ENCODE measurements around the gene C16orf90.
A peak's percentile ranks its signal among the peaks of the same experiment; 100 is the strongest.

C16orf90 gene, protein sequence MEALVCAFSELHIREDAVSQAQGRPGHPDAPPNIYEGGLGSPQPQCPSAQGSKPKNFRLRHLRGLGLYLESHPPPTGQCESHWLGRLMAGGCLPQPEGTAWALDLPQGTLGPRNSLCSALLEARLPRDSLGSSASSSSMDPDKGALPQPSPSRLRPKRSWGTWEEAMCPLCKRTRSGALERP

DNA sequence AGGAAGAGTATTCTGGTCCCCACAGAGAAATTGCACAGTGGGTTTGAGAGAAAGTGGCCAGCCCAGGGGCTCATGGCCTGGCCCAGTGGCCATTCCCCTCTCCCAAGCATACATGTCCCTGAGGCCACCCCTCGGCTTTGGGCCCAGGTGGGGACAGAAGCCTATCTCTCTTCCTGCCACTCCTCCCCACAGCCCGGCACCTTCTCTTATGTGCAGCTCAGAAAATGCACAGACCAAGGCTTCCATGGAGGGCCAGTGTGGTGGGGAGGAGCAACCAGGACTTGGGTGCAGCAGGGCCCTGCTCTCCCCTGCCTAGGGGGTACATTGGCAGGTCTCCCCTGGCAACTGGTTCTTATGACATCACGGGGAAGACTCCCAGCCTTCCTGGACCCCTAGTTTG is at the start of gene C16orf90:
C16orf90 (minus strand) TSS at position 314 of the 400 bp plus-strand sequence; CDS start at position 246, 68 bp downstream.
- no peak for DNase-seq (ENCODE audit: extremely low read depth in 1 of 2, low read depth in 1 of 2)

DNA sequence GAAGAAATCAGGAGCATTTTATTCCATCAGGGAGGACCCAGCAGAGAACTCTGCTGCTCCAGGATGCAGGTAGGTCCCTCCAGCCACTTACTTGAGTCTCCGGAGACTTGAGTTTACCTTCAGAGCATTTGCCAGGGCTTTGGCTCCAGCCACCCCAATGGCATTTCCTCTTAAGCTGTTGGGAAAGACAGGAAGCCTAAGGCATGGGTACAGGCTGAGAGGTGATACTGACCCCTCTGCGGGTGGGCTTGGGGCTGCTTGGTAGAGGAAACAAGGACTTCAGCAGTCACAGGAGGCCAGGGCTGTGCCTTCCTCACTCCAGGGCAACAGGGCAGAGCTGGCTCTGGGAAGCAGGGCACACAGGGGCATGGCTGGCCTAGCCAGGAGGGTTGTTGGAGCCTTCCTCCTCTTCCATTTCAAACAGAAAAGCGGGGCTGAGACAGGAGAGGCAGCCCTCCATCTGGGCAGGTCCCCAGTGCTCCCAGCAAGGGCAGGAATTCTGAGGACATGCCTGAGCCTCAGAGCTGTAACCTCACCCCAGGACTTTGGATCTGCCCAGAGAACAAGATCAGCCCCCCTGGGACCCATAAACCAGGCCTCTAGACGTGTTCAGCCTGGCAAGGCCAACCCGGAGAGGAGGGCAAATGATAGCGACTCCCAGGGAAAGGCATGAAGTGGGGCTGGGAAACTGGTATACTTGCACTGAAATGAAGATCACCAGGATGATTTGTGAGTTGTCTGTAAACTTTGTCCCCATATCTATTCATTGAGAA is 47.5 kb upstream of the C16orf90 start:
- no peak for DNase-seq (ENCODE audit: extremely low read depth in 1 of 2, low read depth in 1 of 2)

DNA sequence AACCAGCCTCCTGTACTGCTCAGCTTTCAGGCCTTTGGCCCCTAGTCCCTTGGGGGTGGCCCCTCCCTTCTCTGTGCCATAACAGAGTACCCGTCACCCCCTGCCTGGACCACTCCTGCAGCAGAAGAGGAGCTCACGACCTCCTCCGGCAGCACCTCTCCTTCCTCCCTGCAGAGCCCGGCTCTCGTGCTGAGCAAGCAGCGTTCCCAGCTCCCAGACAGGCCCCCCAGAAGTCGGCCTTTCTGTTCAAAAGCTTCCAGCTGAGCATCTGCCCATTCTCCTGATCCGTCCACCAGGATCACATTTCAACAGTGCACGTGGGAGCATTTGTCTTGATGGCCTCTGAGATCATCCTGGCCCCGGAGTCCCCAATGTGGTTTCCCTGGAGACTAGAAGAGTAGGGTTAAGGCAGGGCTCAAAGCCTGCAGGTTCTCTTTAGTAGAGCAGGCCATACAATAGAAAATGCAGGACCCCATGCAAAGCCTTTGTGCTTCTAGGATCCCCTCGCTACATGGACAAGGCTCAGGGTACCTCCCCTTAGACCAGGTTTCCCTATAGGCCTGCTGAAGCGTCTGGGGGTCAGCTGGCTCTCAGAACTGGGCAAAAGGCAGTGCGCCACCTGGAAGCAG is 46.4 kb upstream of the C16orf90 start:
- DNase-seq (ENCODE audit: extremely low read depth in 1 of 2, low read depth in 1 of 2): no peak

DNA sequence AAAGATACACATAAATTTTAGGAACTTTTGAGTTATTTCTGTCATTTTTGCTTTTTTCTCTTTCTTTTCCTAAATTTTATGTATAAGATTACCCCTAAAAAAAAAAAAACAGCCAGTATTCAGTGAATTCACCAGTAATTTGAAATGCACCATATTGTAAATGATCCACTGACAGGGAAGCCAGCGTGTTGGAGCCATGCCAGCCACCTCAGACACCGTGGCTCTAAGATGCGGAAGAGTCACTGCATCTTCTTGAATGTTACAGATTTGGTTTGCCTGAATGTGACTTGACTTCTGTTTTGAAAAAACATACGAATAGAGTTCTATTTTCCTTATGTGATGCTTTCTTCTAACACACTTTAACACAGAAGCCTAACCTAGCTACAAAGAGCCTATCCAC is 42.9 kb upstream of the C16orf90 start:
- DNase-seq (ENCODE audit: extremely low read depth in 1 of 2, low read depth in 1 of 2): no peak

DNA sequence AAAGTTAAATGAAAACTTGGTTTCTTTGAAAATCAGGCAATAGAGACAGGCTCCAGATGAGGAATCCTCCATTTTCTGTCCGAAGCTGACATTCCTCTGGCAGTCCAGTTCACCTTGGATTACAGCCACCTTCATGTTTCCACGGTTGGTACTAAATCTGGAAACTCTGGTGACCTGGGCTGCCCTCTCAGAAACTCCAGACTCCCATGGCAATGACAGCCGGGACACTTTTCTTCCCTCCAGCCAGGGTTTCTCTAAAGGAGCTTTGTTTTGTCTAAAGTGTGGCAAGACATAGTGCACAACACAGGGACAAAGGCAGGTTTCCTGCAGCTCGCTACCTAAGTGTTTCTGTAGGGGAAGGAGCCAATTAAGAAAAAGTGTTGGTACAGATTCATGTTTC is 41.6 kb upstream of the C16orf90 start:
- no peak for DNase-seq (ENCODE audit: extremely low read depth in 1 of 2, low read depth in 1 of 2)

DNA sequence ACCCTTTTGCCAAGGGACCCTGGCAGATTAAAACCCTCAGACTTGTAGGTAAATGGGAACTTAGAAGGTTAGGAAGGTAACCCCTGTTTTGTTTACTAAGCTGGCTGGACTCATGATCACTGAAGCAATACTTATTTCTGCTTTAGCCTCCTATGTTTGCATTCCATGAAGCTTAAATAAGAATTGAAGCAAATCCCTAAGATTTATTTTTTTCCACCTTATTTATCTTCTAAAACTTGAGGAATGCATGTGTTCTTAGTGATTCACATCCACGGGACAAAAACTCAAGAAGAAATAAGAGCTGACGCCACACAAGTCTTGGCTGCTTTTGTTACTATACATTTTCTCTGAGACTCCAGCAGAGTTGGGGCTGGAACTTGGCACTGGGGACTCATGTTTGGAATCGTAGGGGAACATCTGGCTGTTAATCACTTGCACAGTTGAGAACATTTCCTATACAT is 41.0 kb upstream of the C16orf90 start:
- DNase-seq (ENCODE audit: extremely low read depth in 1 of 2, low read depth in 1 of 2): no peak

DNA sequence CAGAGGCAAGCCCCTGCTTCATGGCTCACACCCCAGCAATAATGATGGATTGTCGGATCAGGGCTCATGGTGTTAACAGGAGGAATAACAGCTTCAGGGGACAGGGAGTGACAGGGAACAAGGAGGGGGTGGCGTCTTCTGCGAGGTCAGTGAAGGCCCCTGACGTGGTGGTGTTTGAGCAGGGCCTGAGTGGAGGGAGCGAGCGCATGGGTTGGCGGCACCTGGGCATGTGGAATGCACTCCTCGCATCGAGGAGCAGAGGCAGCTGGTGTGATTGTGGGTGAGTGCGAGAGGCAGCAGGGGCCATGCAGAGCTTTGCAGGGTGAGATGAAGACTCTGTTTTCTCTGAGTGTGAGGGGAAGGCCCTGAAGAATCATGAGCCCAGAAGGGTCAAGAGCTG is 38.8 kb upstream of the C16orf90 start:
- no peak for DNase-seq (ENCODE audit: extremely low read depth in 1 of 2, low read depth in 1 of 2)

DNA sequence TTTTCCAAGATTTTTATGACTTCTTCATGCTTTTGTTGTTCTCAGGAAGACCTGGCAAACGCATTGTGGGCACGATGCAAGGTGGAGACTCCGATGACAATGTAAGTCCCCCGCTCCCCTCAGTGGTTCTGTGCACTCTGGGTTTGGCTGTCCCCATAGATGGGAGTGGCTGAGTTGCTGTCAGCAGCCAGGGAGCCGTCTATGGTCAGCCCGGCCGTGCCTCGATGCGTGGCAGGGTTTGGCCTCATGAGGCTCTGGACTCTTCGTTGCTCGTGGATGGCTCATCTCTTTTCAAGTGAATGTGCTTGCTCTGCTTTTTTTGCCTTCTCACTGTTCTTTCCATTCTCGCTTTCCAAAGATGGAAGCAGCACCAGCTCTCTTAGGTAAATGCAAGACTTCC is 37.5 kb upstream of the C16orf90 start:
- no peak for DNase-seq (ENCODE audit: extremely low read depth in 1 of 2, low read depth in 1 of 2)

DNA sequence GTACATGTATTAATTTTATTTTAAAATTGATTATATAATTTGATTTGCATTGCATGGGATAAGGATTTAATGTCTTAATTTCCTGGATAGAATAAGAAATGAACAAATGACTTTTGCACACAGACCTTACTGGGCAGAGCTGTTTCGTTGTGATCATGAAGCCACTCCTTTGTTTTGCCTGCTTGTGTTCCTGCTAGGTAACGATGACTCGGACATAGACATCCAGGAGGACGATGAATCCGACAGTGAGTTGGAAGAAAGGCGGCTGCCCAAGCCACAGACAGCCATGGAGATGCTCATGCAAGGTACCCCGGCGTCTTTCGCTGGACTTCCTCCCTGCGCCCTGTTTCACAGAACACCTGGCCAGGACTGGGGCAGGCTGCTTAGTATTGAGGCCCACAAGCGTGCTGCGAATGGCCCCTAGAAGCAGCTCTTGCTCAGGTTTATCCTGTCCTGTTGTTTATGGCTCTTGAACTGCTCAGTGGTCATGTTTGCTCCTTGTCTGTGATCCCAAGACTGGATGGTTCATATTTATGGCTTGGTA is 35.2 kb upstream of the C16orf90 start:
- DNase-seq (ENCODE audit: extremely low read depth in 1 of 2, low read depth in 1 of 2): no peak

DNA sequence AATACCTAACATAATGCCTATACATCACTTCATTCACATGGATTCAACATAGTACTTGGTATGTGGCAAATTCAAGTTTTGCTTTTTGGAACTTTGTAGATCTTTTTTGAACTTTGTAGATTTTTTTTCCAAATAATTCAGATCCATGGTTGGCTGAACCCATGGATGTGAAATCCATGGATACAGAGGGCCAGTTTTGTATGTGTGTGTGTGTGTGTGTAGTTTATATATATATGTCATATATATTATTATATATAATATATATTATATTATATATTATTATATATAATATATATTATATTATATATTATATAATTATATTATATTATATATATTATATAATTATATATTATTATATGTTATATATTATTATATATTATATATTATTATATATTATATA is 33.9 kb upstream of the C16orf90 start:
- DNase-seq (ENCODE audit: extremely low read depth in 1 of 2, low read depth in 1 of 2): no peak

DNA sequence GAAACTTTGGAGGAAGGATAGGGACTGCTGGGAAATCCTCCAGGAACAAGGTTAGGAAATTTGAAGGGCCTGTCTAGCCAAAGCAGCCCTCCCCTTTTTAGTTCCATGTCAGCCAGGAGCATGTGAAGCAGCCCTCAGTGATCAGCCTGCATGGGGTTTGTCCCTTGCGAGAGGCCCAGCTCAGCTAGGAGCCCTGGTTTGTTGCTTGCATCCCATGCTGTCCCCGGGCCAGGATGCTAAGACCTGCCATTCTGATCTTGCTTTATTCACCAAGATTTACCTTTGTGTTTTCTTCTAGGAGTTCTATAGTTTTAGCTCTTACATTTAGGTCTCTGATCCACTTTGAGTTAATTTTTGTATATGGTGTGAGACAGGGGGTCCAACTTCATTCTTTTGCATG is 33.1 kb upstream of the C16orf90 start:
- no peak for DNase-seq (ENCODE audit: extremely low read depth in 1 of 2, low read depth in 1 of 2)

DNA sequence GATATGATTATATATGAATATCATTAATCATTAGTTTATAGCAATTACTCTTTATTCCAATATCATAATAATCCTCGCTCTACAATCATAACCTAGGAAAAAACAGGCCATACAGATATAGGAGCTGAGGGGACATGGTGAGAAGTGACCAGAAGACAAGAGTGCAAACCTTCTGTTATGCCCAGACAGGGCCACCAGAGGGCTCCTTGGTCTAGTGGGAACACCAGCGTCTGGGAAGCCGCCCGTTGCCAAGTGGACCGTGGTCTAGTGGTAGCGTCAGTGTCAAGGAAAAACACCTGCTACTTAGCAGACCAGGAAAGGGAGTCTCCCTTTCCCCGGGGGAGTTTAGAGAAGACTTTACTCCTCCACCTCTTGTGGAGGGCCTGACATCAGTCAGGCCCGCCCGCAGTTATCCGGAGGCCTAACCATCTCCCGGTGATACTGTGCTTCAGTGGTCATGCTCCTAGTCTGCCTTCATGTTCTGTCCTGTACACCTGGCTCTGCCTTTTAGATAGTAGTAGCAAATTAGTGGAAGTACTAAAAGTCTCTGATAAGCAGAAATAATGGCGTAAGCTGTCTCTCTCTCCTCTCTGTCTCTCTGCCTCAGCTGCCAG is 32.0 kb upstream of the C16orf90 start:
- peak in 1 of 2 donors; percentile 35 for DNase-seq (ENCODE audit: extremely low read depth in 1 of 2, low read depth in 1 of 2)

DNA sequence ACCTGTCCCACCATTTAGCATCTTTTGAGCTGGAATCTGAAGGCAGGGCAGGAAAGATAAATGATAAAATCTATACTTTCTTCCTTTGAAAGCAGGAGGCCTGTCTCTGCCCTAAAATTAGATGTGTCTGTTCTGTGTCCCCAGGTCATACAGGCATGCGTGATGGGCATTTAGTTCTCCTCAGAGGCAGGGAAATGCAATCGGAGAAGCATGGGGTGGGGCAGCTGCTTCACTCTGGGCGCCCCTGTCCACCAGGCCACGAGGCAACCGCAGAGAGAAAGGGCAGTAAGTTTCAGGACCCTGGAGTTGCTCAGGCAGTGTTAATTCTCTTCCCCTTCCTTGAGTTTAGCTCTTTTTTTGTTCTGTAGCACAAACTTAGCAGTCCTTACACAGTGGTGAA is 30.7 kb upstream of the C16orf90 start:
- DNase-seq (ENCODE audit: extremely low read depth in 1 of 2, low read depth in 1 of 2): no peak

DNA sequence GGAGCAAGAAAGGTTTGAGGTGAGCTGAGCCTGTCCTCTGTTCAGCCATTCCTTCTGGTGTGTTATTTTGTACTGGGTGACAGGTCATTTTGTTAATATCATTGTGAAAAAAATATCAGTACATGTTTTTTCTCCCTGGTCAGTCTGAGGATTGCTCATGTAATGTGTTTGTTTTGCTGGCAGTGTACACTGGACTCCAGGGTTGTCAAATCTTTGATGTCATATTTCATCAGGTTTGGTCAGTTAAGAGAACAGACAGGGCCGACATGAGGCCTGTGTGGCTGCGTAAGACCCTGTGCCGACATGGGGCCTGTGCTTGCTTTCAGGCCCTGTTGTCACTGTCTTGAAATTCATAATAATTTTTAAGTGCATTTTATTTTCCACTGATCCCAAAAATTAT is 28.0 kb upstream of the C16orf90 start:
- no peak for DNase-seq (ENCODE audit: extremely low read depth in 1 of 2, low read depth in 1 of 2)

DNA sequence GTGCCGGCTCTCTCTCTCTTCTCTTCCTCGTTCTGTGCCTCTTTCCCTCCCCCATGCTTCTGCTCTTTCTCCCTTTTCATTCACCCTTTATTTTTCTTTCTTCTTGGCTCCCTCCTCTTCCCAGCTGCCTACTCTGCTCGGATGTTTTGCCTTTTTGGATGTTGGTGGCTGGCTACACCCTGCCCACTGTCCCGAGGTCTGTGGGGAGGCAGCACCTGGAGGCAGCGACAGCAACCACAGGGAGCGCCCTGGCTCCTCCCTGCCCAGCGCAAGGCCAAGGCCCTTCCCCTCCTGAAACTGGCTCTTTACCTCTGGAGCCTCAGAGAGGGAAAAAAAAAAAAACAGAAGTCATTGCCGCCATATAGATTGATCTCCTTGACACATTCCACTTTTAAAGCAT is 25.6 kb upstream of the C16orf90 start:
- no peak for DNase-seq (ENCODE audit: extremely low read depth in 1 of 2, low read depth in 1 of 2)

DNA sequence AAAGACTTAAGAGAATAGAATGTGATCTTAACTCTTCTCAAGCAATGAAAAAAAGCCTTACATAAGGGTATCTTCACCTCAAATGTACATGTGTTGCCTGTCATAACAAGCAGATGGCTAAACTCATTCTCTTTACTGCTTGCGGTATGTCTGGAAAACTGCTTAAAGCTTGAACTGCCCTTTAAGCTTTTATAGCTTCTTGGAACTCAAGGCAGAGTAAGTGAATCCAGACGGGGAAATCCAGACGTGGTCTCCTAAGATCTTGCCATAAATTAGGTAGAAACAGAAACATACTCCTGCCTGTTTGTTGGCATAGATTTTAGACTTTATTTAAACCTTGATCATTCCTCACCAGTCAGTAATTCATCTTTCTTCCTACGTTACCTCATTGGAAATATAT is 25.1 kb upstream of the C16orf90 start:
- no peak for DNase-seq (ENCODE audit: extremely low read depth in 1 of 2, low read depth in 1 of 2)

DNA sequence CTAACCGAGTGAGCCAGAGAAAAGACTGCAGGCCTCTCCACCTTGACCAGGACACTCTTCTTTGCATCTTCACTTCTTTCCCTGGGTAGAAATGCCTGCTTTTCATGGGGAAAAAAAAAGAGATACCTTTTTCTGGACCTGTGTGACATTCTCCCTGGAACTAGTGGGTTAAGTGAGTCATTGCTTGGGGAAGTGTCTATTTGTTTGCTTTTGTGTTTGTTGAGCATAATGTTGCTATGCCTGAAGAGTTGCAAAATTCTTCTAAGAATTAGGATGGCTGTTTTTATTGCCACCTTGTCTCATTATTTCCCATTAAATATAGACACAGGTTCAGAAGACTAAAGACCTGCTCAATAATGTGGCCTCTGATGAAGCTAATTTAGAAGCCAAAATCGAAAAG is 24.3 kb upstream of the C16orf90 start:
- no peak for DNase-seq (ENCODE audit: extremely low read depth in 1 of 2, low read depth in 1 of 2)

DNA sequence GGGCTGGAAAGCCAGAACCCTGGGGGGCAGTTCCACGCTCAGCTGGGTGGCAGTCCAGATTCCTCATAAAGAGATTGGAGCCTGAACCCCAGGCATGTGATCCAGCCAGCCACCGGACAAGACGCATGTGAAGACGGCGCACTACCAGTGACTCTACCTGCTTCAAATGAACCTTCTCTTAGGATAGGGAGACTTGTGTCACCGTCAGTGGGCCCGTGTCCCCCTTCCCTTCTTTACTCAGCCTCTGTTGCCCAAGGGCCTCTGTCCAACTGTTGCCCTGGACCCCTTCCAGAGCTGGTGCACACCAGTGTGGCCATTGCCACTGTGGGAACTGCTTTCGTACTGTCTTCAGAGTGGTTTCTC is 23.7 kb upstream of the C16orf90 start:
- DNase-seq (ENCODE audit: extremely low read depth in 1 of 2, low read depth in 1 of 2): no peak

DNA sequence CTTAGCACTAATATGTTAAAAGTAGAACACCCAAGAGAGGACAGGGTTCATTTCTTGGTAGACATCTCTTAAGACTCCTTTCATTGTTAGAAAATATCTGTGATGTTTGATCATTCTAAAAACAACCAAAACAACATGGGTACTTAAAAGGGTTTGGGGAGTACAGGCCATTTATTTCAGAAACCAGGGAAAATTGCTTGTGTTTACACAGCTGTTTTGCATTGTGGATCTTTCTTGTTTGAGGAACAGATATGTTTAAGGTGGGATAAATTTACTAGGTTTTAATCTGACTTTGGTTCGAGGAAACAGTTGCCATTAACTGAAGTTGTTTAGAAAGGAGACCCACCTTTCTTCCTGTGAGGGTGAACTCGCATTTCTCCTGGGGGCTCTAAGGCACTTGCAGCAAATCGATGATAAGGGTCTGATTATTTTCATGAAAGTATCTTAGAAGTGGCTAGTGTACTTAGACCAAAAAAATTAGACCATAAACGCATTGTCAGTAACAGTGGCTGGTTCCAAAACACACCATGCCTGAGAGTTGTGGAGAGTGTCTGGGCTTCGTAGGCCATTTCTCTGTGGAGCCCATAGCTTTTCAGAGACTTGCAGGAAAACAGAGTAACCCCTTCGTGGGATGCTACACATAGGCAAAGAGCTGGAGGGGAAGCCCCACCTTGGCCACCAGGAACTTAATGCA is 23.1 kb upstream of the C16orf90 start:
- DNase-seq (ENCODE audit: extremely low read depth in 1 of 2, low read depth in 1 of 2): no peak

DNA sequence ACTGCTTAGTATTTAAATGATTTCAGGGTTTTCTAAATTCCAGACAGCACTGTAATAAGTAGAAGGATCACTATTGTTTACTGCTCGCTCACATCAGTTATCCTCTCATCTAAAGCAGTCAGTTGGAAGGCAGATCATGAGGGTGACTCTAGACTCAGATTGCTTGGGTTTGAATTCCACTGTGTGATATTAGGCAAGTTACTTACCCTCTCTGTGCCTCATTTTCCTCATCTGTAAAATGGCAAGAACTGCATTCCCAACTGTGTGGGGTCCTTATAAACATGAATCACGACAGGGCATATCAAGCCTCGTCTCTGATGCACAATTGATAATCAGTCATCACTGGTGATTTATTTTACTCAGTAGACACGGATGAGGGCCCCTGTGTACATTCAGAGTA is 20.6 kb upstream of the C16orf90 start:
- DNase-seq (ENCODE audit: extremely low read depth in 1 of 2, low read depth in 1 of 2): no peak

DNA sequence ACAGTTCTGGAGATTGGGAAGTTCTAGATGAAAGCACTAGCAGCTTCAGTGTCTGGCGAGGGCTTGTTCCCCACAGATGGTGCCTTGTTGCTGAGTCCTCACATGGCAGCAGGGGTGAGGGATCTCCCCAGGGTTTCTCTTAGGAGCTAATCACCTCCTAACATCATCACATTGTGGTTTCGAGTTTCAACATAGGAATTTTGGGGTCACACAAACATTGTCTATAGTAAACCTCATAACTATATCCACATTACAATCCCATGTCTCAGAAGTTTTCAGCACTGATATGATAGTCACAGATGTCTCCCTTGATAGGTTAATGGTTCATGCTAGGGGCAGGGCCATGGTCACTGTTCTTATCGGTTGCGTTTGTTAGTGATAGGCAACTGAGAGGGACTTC is 19.3 kb upstream of the C16orf90 start:
- DNase-seq (ENCODE audit: extremely low read depth in 1 of 2, low read depth in 1 of 2): no peak

Data from activated CD8-positive, alpha-beta memory T cell treated with anti-CD3 and anti-CD28 coated beads for 1 hour (primary cell).